Neutrophil (primary cell): ENCODE results near the gene UBE2D3.

Experiments
- H3K27ac ChIP-seq: fragments of 200-600 bp; sonication (generic); 2 replicates; pipeline ENCODE4 v1.5.1; 2016; ENCODE audit warnings: mild to moderate bottlenecking, moderate library complexity
- H3K27me3 ChIP-seq: fragments of 200-600 bp; sonication (generic); 2 replicates; pipeline ENCODE4 v1.6.0; 2016; ENCODE audit warnings: mild to moderate bottlenecking
- H3K36me3 ChIP-seq: fragments of 200-600 bp; sonication (generic); 2 replicates; pipeline ENCODE4 v1.5.1; 2017
- H3K4me1 ChIP-seq, 2 experiments: fragments of 200-600 bp in 1 of 2; sonication (generic) in 1 of 2; 1 replicate in 1 of 2; 2 replicates in 1 of 2; pipeline versions ENCODE4 v1.5.1 to v1.6.1; 2013 to 2016; ENCODE audit warnings: low read depth in 1 of 2, low read length in 1 of 2, mild to moderate bottlenecking in 1 of 2, moderate library complexity in 1 of 2; ENCODE audit not compliant: control insufficient read depth in 1 of 2, insufficient read depth in 1 of 2
- H3K4me3 ChIP-seq, 2 experiments: fragments of 200-600 bp in 1 of 2; sonication (generic) in 1 of 2; 1 replicate in 1 of 2; 2 replicates in 1 of 2; pipeline ENCODE4 v1.5.1; 2013 to 2016; ENCODE audit warnings: low read depth in 1 of 2, low read length in 1 of 2, mild to moderate bottlenecking in 1 of 2, moderate library complexity in 1 of 2
- H3K9me3 ChIP-seq: fragments of 200-600 bp; sonication (generic); 2 replicates; pipeline ENCODE4 v1.5.1; 2016
- TF ChIP-seq, protein P1 (sequence below): fragments of 200-600 bp; sonication (generic); IDR thresholded peaks from 2 replicates; pipeline ENCODE4 v1.5.1; 2016; ENCODE audit warnings: antibody characterized with exemption

Gene UBE2D3

GRCh38 chr4:102772738-102773340, 54.5 kb downstream of the UBE2D3 start:
- no peaks in the 10 kb centered on the region for H3K9me3 ChIP-seq
- TF ChIP-seq, protein P1, sequence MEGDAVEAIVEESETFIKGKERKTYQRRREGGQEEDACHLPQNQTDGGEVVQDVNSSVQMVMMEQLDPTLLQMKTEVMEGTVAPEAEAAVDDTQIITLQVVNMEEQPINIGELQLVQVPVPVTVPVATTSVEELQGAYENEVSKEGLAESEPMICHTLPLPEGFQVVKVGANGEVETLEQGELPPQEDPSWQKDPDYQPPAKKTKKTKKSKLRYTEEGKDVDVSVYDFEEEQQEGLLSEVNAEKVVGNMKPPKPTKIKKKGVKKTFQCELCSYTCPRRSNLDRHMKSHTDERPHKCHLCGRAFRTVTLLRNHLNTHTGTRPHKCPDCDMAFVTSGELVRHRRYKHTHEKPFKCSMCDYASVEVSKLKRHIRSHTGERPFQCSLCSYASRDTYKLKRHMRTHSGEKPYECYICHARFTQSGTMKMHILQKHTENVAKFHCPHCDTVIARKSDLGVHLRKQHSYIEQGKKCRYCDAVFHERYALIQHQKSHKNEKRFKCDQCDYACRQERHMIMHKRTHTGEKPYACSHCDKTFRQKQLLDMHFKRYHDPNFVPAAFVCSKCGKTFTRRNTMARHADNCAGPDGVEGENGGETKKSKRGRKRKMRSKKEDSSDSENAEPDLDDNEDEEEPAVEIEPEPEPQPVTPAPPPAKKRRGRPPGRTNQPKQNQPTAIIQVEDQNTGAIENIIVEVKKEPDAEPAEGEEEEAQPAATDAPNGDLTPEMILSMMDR, result no peak
- H3K4me1 ChIP-seq, result no peaks in the 10 kb centered on the region
- H3K4me3 ChIP-seq, result no peak overlapping the region
- no peaks in the 10 kb centered on the region for H3K27me3 ChIP-seq
- H3K27ac ChIP-seq, result no peak overlapping the region
- no peaks in the 10 kb centered on the region for H3K36me3 ChIP-seq

DNA sequence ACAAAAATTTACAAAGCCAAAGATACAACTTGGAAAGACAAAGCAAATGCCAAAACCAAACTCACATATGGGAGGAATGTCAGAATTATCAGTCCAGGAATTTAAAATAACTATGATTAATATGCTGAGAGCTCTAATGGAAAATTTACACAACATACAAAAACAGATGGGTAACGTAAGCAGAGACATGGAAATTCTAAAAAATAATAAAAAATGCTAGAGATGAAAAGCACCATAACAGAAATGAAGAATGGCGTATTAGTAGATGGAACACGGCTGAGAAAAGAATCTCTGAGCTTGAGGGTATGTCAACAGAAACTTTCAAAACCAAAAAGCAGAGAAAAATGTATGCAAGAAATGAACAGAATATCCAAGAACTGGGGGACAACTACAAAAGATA, 62.5 kb downstream of the UBE2D3 start:
- Histone ChIP-seq H3K4me3 (no peak overlapping the region), H3K9me3 (no peaks in the 10 kb centered on the region), H3K27me3 (no peaks in the 10 kb centered on the region), H3K4me1 (peaks cover 9 to 16% of the 10 kb centered on the region in 2 experiments), H3K36me3 (peaks cover 4% of the 10 kb centered on the region), H3K27ac (no peak overlapping the region)
- TF ChIP-seq, protein P1, result no peak

DNA sequence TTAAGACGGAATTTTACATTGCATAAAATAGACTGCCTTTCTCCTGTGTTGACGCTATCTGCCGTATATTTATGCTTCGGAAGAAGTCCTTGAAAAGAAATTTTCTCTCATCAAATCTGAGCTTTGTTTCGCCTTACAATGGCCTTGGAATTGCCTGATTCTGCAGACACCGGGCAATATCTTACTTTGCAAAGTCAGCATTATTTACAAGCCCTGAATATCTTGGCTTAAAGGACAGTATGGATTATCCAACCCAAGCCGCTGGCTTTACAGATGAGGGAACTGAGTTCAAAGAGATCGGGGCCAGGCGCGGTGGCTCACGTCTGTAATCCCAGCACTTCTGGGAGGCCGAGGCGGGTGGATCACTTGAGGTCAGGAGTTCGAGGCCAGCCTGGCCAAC, 65.4 kb downstream of the UBE2D3 start:
- no peak overlapping the region for H3K27ac ChIP-seq
- H3K4me1 ChIP-seq, result peaks cover 39 to 46% of the 10 kb centered on the region in 2 experiments
- H3K9me3 ChIP-seq, result no peaks in the 10 kb centered on the region
- no peaks in the 10 kb centered on the region for H3K27me3 ChIP-seq
- TF ChIP-seq, protein P1, result no peak
- H3K36me3 ChIP-seq, result peaks cover 4% of the 10 kb centered on the region
- H3K4me3 ChIP-seq, result peak overlapping the region; percentile 93 to 99

GRCh38 chr4:102761296-102761701, 66.1 kb downstream of the UBE2D3 start:
- peaks cover 4% of the 10 kb centered on the region for H3K36me3 ChIP-seq
- H3K4me3 ChIP-seq, result peak overlapping the region; percentile 93 to 99
- TF ChIP-seq, protein P1, result no peak
- peak overlapping the region; percentile 99 for H3K27ac ChIP-seq
- H3K27me3 ChIP-seq, result no peaks in the 10 kb centered on the region
- no peaks in the 10 kb centered on the region for H3K9me3 ChIP-seq
- peaks cover 41 to 48% of the 10 kb centered on the region in 2 experiments for H3K4me1 ChIP-seq

GRCh38 chr4:102760645-102761295, 66.6 kb downstream of the UBE2D3 start, which contains the start of gene MANBA:
MANBA (minus strand) TSS chr4:102760968; CDS start chr4:102760894, 74 bp downstream.
- peaks cover 4% of the 10 kb centered on the region for H3K36me3 ChIP-seq
- TF ChIP-seq, protein P1, result no peak
- peak within 1 kb of the TSS; percentile 99 for H3K27ac ChIP-seq
- H3K27me3 ChIP-seq, result no peaks in the 10 kb centered on the region
- peak within 1 kb of the TSS; percentile 93 to 99 for H3K4me3 ChIP-seq
- H3K4me1 ChIP-seq, result peaks cover 47 to 48% of the 10 kb centered on the region in 2 experiments
- no peaks in the 10 kb centered on the region for H3K9me3 ChIP-seq
